GM12878 (cell line): ENCODE data around the gene MYMX. TPM values are rescaled to one million over a fixed set of nuclear protein-coding genes. Genes with fewer than 3 reads are reported as not detected.

Experiments used
- ATAC-seq: fragments of 200-7000 bp; cut with Tn5 transposase; 3 replicates; pipeline ENCODE4 v1.9.1; 2020; ENCODE audit warnings: mild to moderate bottlenecking, moderate library complexity
- BruUV-seq: library from RNA; stranded (reverse); fragments of 400-500 nt; replicated peaks from 2 replicates; lab custom pipeline; 2021; lab: Mats Ljungman, UMichigan
- CTCF ChIA-PET: fragments of 300-600 bp; sonication (Branson Sonifier 250); formaldehyde crosslinking; extraction: SDS; loops from one replicate; lab custom pipeline; 2021; ENCODE audit warnings: inconsistent platforms; lab: Yijun Ruan, JAX
- POLR2A ChIA-PET: fragments of 350-600 bp; formaldehyde crosslinking; extraction: SDS; loops from one replicate; lab custom pipeline; 2021; ENCODE audit warnings: inconsistent platforms; lab: Charles Lee
- RAD21 ChIA-PET: fragments of 300-600 bp; sonication (Branson Sonifier 250); formaldehyde crosslinking; loops from one replicate; lab custom pipeline; 2023; ENCODE audit warnings: antibody characterized with exemption; ENCODE audit not compliant: unreplicated experiment; lab: Charles Lee
- SMC1A ChIA-PET: fragments of 300-600 bp; sonication (Branson Sonifier 250); formaldehyde crosslinking; loops from one replicate; lab custom pipeline; 2023; ENCODE audit not compliant: unreplicated experiment, uncharacterized antibody; lab: Charles Lee
- DNase-seq: peaks from one replicate; pipeline ENCODE4 v3.0.0-alpha.2; 2011; ENCODE audit warnings: low read depth, low spot score
- FAIRE-seq: peaks from 3 replicates; lab custom pipeline; 2011; peaks lifted over from hg19 to GRCh38; lab: Jason Lieb, UNC
- H2AFZ ChIP-seq: 2 replicates; pipeline ENCODE4 v1.6.0; 2011; ENCODE audit warnings: low read depth, low read length, control low read depth; ENCODE audit not compliant: control insufficient read depth
- H3K27ac ChIP-seq: 2 replicates; pipeline ENCODE4 v1.5.1; 2011; ENCODE audit warnings: control low read depth; ENCODE audit not compliant: control insufficient read depth, insufficient read depth
- H3K27me3 ChIP-seq, 2 experiments: replicated peaks in 1 of 2; 2 replicates each; pipeline versions ENCODE4 v1.6.0 to v1.6.1; 2011; ENCODE audit warnings: low read length in 1 of 2; ENCODE audit not compliant: control insufficient read depth in 2 of 2, insufficient read depth in 2 of 2
- H3K36me3 ChIP-seq, 2 experiments: 2 replicates each; pipeline ENCODE4 v1.5.1; 2011; ENCODE audit warnings: low read length in 1 of 2; ENCODE audit not compliant: control insufficient read depth in 2 of 2, insufficient read depth in 2 of 2
- H3K4me1 ChIP-seq: 2 replicates; pipeline ENCODE4 v1.6.1; 2011; ENCODE audit warnings: mild to moderate bottlenecking, low read length, moderate library complexity, mixed read lengths; ENCODE audit not compliant: control insufficient read depth, insufficient read depth
- H3K4me2 ChIP-seq: 2 replicates; pipeline ENCODE4 v1.6.0; 2011; ENCODE audit warnings: control low read depth; ENCODE audit not compliant: control insufficient read depth, insufficient read depth
- H3K4me3 ChIP-seq: fragments of 200-600 bp; sonication (generic); 2 replicates; pipeline ENCODE4 v1.5.1; 2016
- H3K79me2 ChIP-seq: 2 replicates; pipeline ENCODE4 v1.6.0; 2011; ENCODE audit warnings: low read length; ENCODE audit not compliant: control insufficient read depth, insufficient read depth
- H3K9ac ChIP-seq: 2 replicates; pipeline ENCODE4 v1.8.0; 2011; ENCODE audit warnings: low read length, control low read depth, mixed read lengths; ENCODE audit not compliant: control insufficient read depth, insufficient read depth
- H3K9me3 ChIP-seq: replicated peaks from 3 replicates; pipeline ENCODE4 v1.5.1; 2011; ENCODE audit warnings: mild to moderate bottlenecking, low read length; ENCODE audit not compliant: control insufficient read depth, insufficient read depth
- H4K20me1 ChIP-seq: 2 replicates; pipeline ENCODE4 v1.6.0; 2011; ENCODE audit not compliant: control insufficient read depth, insufficient read depth
- MYC ChIP-seq: IDR thresholded peaks from 2 replicates; pipeline ENCODE4 v1.6.1; 2011; ENCODE audit warnings: mild to moderate bottlenecking, low read length, moderate library complexity, inconsistent platforms; ENCODE audit not compliant: insufficient read depth, insufficient replicate concordance, insufficient read length, severe bottlenecking
- NRF1 ChIP-seq: conservative IDR thresholded peaks from 2 replicates; pipeline ENCODE4 v1.6.1; 2011; ENCODE audit warnings: mild to moderate bottlenecking, low read depth, low read length, improper control_type of control experiment
- TARDBP ChIP-seq: IDR thresholded peaks from 2 replicates; pipeline ENCODE4 v1.6.1; 2016; ENCODE audit warnings: borderline replicate concordance
- TCF3 ChIP-seq: IDR thresholded peaks from 2 replicates; pipeline ENCODE4 v1.6.1; 2012; ENCODE audit warnings: low read depth, mild to moderate bottlenecking, low read length, borderline replicate concordance; ENCODE audit not compliant: insufficient read depth
- WGBS: methylation state at CpG from one replicate; pipeline ENCODE4 v1.1.6; 2016; ENCODE audit warnings: low lambda C conversion rate; ENCODE audit not compliant: insufficient replicate concordance, insufficient coverage; ENCODE audit errors: missing lambda C conversion rate; 5-methylcytosine and 5-hydroxymethylcytosine counted together
- in situ Hi-C: fragments of 300-500 bp; cut with MboI; formaldehyde crosslinking; loops from 9 replicates; pipeline ENCODE4 v1.14.3; 2018; ENCODE audit warnings: mixed read lengths
- intact Hi-C: fragments of 100-400 bp; cut with micrococcal nuclease; formaldehyde crosslinking; loops from one replicate; pipeline ENCODE4 v1.14.2; 2022; ENCODE audit not compliant: unreplicated experiment
- polyA plus RNA-seq, 11 experiments: library from polyadenylated mRNA; depleted of rRNA in 4 of 11; unstranded in 6 of 11; stranded (reverse) in 5 of 11; fragments of >200 nt; fragmentation: Nextera tagmentation in 4 of 11; fragmentation: Illumina TruSeq in 1 of 11; extraction: Ambion mirVana in 4 of 11; extraction: Trizol in 1 of 11; gene quantifications; 1 replicate in 1 of 11; 2 replicates in 10 of 11; pipeline versions ENCODE4 v1.2.1 to v1.2.3, GENCODE V29; 2011 to 2016; ENCODE audit warnings: inconsistent platforms in 2 of 11, missing spikeins in 2 of 11, low read depth in 1 of 11
- total RNA-seq, 4 experiments: library from RNA; depleted of rRNA in 3 of 4; stranded (reverse); fragments of >200 nt in 3 of 4; fragmentation: Illumina TruSeq in 1 of 4; extraction: Trizol in 1 of 4; gene quantifications; 2 replicates each; pipeline versions ENCODE4 v1.2.1 to v1.2.3, GENCODE V29; 2013 to 2021

Gene MYMX
- total and polyA plus RNA-seq, 10 of the 15 experiments (the other 5 are each of a cell fraction or from before 2014, with no cell fraction given) = not detected

DNA sequence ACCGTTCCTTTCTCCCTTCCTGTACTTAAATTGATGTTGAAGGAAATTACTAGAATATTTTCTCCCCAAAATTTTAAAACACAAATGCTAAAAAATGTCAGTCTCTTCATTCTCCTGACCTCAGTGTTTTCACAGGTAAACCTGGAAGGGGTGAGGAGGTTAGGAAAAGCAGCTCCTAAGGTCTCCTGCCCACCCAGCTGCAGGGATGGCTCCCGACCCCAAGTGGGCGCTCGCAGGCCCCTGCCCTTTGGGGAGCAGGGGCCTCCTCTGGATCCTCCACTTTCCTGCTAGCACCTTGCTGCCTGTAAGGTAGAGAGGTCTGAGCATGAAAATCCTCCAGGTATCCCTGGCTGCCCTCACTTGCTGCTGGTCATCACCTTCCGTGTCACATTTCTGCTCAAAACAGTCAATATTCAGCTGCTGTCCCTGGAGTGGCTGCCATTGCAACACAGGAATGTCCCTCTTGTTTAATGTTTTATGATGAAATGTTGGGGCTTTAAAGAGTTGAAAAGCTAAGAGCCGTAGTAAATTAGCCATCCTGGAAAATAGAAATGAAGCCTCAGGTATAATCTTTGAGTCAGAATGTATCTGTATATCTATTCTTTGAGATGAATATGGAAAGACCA, 19.3 kb downstream of the MYMX start:
- Histone ChIP-seq H3K79me2 (no peaks in the 10 kb centered on the region), H3K9me3 (no peaks in the 10 kb centered on the region), H3K36me3 (peaks cover 4 to 10% of the 10 kb centered on the region in 2 experiments; a peak in 3 of 4 replicates), H3K4me3 (no peak overlapping the region), H2AFZ (no peak overlapping the region), H3K4me1 (peaks cover 8% of the 10 kb centered on the region), H3K9ac (no peak overlapping the region), H3K27ac (no peak overlapping the region), H3K4me2 (no peak overlapping the region), H4K20me1 (no peaks in the 10 kb centered on the region), H3K27me3 (no peaks in the 10 kb centered on the region)
- no peak for DNase-seq
- FAIRE-seq = no peak
- ChIA-PET RAD21 (interaction anchor here (1.3 to 4.8 kb wide), 4 partner anchors 12 to 63 kb away, joined by 5 to 29 read pairs (median 16); partner anchors contain the start of gene SLC29A1), SMC1A (interaction anchor here (1.0 to 3.5 kb wide), 8 partner anchors 9 to 63 kb away, joined by 3 to 26 read pairs (median 6); no protein-coding TSS in a partner anchor), POLR2A (interaction anchor here (0.6 to 4.4 kb wide), 4 partner anchors 11 to 28 kb away, joined by 3 to 27 read pairs (median 4); partner anchors contain the start of gene HSP90AB1), CTCF (interaction anchor here (0.9 to 6.4 kb wide), 15 partner anchors 10 to 138 kb away, joined by 3 to 117 read pairs (median 10); partner anchors contain the start of genes HSP90AB1, MYMX and SLC29A1)
- no peak for TF ChIP-seq TARDBP
- TF ChIP-seq MYC = no peak
- TF ChIP-seq TCF3 = no peak
- TF ChIP-seq NRF1 = no peak
- in situ Hi-C loops (loop anchor here (5.0 to 10.0 kb wide), 2 partner anchors 64 to 131 kb away; no protein-coding TSS in a partner anchor), intact Hi-C loops (no loop called here)
- BruUV-seq = no TSS peak
- ATAC-seq = no peak
- WGBS = 66% methylated on average over 6 of the region's 6 CpGs
